ENCODE data around the gene PLD6. TPM values are rescaled to one million over a fixed set of nuclear protein-coding genes. Genes with fewer than 3 reads are reported as not detected.

The PLD6 gene
- total and polyA plus RNA-seq, 10 of the 15 experiments (the other 5 are each of a cell fraction or from before 2014, with no cell fraction given) = 4.7 to 21.4 (median 12.0) TPM

- ChIA-PET CTCF (no interaction called here), SMC1A (ENCODE audit: uncharacterized antibody, unreplicated experiment) (no interaction called here), POLR2A (interaction anchor here (1.3 kb wide), 1 partner anchor 9 kb away, joined by 3 read pairs; no protein-coding TSS in a partner anchor), RAD21 (ENCODE audit: unreplicated experiment) (no interaction called here)
- Histone ChIP-seq H4K20me1 (ENCODE audit: control insufficient read depth, insufficient read depth) (no peaks in the 10 kb centered on the region), H3K9ac (ENCODE audit: control insufficient read depth, insufficient read depth, low read length) (no peak overlapping the region), H3K4me3 (no peak overlapping the region), H3K79me2 (ENCODE audit: control insufficient read depth, insufficient read depth, low read length) (no peaks in the 10 kb centered on the region), H3K27me3 (replicated peaks in 1 of 2; ENCODE audit: control insufficient read depth in 2 of 2, insufficient read depth in 2 of 2, low read length in 1 of 2) (no peaks in the 10 kb centered on the region), H3K27ac (ENCODE audit: control insufficient read depth, insufficient read depth) (no peak overlapping the region), H2AFZ (ENCODE audit: control insufficient read depth, low read depth, low read length) (no peak overlapping the region), H3K9me3 (replicated peaks; ENCODE audit: control insufficient read depth, insufficient read depth, low read length) (no peaks in the 10 kb centered on the region), H3K36me3 (ENCODE audit: control insufficient read depth in 2 of 2, insufficient read depth in 2 of 2, low read length in 1 of 2) (peaks cover 16 to 32% of the 10 kb centered on the region in 2 experiments; a peak in 3 of 4 replicates), H3K4me1 (ENCODE audit: control insufficient read depth, insufficient read depth, low read length) (no peaks in the 10 kb centered on the region), H3K4me2 (ENCODE audit: control insufficient read depth, insufficient read depth) (no peak overlapping the region)
- intact Hi-C loops (cut with micrococcal nuclease; ENCODE audit: unreplicated experiment) (no loop called here), in situ Hi-C loops (cut with MboI) (no loop called here)
- ATAC-seq = no peak
- WGBS (ENCODE audit: insufficient coverage, insufficient replicate concordance, low lambda C conversion rate, missing lambda C conversion rate) = 98% methylated on average over 8 of the region's 8 CpGs
- BruUV-seq (replicated peaks) = no TSS peak
- no peak for TF ChIP-seq CEBPB (IDR thresholded peaks at IDR 0.05; ENCODE audit: borderline replicate concordance in 1 of 2, low read depth in 2 of 2, low read length in 2 of 2)
- no peak for TF ChIP-seq SIX5 (IDR thresholded peaks at IDR 0.05; ENCODE audit: low read depth, low read length, severe bottlenecking)
- no peak for TF ChIP-seq CEBPZ (IDR thresholded peaks at IDR 0.05; ENCODE audit: low read depth, low read length)
- TF ChIP-seq HDAC2 (IDR thresholded peaks at IDR 0.05) = no peak
- TF ChIP-seq NR2F1 (conservative IDR thresholded peaks at IDR 0.05) = no peak
- TF ChIP-seq SP1 (IDR thresholded peaks at IDR 0.05; ENCODE audit: low read depth, low read length) = no peak
- TF ChIP-seq RB1 (IDR thresholded peaks at IDR 0.05; ENCODE audit: borderline replicate concordance) = no peak
- TF ChIP-seq STAT1 (conservative IDR thresholded peaks at IDR 0.05) = no peak
- no peak for DNase-seq (ENCODE audit: low read depth, low spot score)
- FAIRE-seq = no peak
Observed at GRCh38 chr17:17220529-17220928, 14.4 kb upstream of the PLD6 start.

Measured in GM12878 (cell line).